Measurements from ENCODE around the gene IL34. TPM values are rescaled to one million over a fixed set of nuclear protein-coding genes. Genes with fewer than 3 reads are reported as not detected.

IL34 gene
- total and polyA plus RNA-seq, 2 of the 13 experiments (the other 11 are each of a cell fraction or from before 2014, with no cell fraction given): 1.2 to 1.3 TPM

- intact Hi-C loops (cut with micrococcal nuclease; ENCODE audit: unreplicated experiment): no loop called here
- WGBS (ENCODE audit: low lambda C conversion rate): 96% methylated on average over 22 of the region's 22 CpGs
- FAIRE-seq: no peak
Measured at GRCh38 chr16:70665806-70666735, 19.7 kb downstream of the IL34 start.

More at GRCh38 chr16:70665806-70666735, 19.7 kb downstream of the IL34 start:
- Histone ChIP-seq H3K27me3 (ENCODE audit: control insufficient read depth in 1 of 2, insufficient read depth in 2 of 2, low read length in 2 of 2) (no peaks in the 10 kb centered on the region), H3K9ac (ENCODE audit: insufficient read depth, low read depth, low read length) (no peak overlapping the region), H3K4me1 (ENCODE audit: insufficient read depth, low read length) (no peaks in the 10 kb centered on the region), H3K9me3 (ENCODE audit: low read length) (no peaks in the 10 kb centered on the region), H3K4me2 (ENCODE audit: low read depth, low read length) (no peak overlapping the region), H4K20me1 (ENCODE audit: insufficient read depth, low read length) (peaks cover 32% of the 10 kb centered on the region), H2AFZ (ENCODE audit: low read length) (no peak overlapping the region), H3K27ac (ENCODE audit: extremely low read length, insufficient read depth, low read length) (no peak overlapping the region), H3K4me3 (replicated peaks in 1 of 3; ENCODE audit: insufficient read depth in 1 of 3, low read depth in 2 of 3, low read length in 3 of 3) (no peak overlapping the region), H3K79me2 (ENCODE audit: insufficient read depth, low read length) (peaks cover 12% of the 10 kb centered on the region), H3K36me3 (replicated peaks in 1 of 2; ENCODE audit: control insufficient read depth in 1 of 2, insufficient read depth in 2 of 2, low read length in 2 of 2) (peaks cover 47 to 80% of the 10 kb centered on the region in 2 experiments)
- BruUV-seq (replicated peaks): no TSS peak
- ChIA-PET POLR2A (interaction anchor here (1.0 to 4.2 kb wide), 7 partner anchors 10 to 72 kb away, joined by 3 to 27 read pairs (median 3); no protein-coding TSS in a partner anchor), CTCF (ENCODE audit: low intra/inter-chr PET ratio, low total read pairs) (no interaction called here)
- TF ChIP-seq ZNF589 (CRISPR knock-in tag; conservative IDR thresholded peaks at IDR 0.05) (no peak), NR0B2 (CRISPR knock-in tag; IDR thresholded peaks at IDR 0.05) (no peak), SP2 (CRISPR knock-in tag; IDR thresholded peaks at IDR 0.05) (no peak), HOXD1 (CRISPR knock-in tag; IDR thresholded peaks at IDR 0.05) (no peak), TBX2 (CRISPR knock-in tag; IDR thresholded peaks at IDR 0.05; ENCODE audit: borderline replicate concordance) (no peak), CEBPB (IDR thresholded peaks at IDR 0.05; ENCODE audit: borderline replicate concordance, low read depth, low read length) (no peak), ONECUT2 (CRISPR knock-in tag; IDR thresholded peaks at IDR 0.05) (no peak), ZNF83 (CRISPR knock-in tag; IDR thresholded peaks at IDR 0.05; ENCODE audit: borderline replicate concordance) (no peak), FOXM1 (CRISPR knock-in tag; IDR thresholded peaks at IDR 0.05) (no peak)
- TF ChIP-seq, protein P1, sequence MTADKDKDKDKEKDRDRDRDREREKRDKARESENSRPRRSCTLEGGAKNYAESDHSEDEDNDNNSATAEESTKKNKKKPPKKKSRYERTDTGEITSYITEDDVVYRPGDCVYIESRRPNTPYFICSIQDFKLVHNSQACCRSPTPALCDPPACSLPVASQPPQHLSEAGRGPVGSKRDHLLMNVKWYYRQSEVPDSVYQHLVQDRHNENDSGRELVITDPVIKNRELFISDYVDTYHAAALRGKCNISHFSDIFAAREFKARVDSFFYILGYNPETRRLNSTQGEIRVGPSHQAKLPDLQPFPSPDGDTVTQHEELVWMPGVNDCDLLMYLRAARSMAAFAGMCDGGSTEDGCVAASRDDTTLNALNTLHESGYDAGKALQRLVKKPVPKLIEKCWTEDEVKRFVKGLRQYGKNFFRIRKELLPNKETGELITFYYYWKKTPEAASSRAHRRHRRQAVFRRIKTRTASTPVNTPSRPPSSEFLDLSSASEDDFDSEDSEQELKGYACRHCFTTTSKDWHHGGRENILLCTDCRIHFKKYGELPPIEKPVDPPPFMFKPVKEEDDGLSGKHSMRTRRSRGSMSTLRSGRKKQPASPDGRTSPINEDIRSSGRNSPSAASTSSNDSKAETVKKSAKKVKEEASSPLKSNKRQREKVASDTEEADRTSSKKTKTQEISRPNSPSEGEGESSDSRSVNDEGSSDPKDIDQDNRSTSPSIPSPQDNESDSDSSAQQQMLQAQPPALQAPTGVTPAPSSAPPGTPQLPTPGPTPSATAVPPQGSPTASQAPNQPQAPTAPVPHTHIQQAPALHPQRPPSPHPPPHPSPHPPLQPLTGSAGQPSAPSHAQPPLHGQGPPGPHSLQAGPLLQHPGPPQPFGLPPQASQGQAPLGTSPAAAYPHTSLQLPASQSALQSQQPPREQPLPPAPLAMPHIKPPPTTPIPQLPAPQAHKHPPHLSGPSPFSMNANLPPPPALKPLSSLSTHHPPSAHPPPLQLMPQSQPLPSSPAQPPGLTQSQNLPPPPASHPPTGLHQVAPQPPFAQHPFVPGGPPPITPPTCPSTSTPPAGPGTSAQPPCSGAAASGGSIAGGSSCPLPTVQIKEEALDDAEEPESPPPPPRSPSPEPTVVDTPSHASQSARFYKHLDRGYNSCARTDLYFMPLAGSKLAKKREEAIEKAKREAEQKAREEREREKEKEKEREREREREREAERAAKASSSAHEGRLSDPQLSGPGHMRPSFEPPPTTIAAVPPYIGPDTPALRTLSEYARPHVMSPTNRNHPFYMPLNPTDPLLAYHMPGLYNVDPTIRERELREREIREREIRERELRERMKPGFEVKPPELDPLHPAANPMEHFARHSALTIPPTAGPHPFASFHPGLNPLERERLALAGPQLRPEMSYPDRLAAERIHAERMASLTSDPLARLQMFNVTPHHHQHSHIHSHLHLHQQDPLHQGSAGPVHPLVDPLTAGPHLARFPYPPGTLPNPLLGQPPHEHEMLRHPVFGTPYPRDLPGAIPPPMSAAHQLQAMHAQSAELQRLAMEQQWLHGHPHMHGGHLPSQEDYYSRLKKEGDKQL (CRISPR knock-in tag; IDR thresholded peaks at IDR 0.05; ENCODE audit: low read depth): no peak
- TF ChIP-seq, protein P2, sequence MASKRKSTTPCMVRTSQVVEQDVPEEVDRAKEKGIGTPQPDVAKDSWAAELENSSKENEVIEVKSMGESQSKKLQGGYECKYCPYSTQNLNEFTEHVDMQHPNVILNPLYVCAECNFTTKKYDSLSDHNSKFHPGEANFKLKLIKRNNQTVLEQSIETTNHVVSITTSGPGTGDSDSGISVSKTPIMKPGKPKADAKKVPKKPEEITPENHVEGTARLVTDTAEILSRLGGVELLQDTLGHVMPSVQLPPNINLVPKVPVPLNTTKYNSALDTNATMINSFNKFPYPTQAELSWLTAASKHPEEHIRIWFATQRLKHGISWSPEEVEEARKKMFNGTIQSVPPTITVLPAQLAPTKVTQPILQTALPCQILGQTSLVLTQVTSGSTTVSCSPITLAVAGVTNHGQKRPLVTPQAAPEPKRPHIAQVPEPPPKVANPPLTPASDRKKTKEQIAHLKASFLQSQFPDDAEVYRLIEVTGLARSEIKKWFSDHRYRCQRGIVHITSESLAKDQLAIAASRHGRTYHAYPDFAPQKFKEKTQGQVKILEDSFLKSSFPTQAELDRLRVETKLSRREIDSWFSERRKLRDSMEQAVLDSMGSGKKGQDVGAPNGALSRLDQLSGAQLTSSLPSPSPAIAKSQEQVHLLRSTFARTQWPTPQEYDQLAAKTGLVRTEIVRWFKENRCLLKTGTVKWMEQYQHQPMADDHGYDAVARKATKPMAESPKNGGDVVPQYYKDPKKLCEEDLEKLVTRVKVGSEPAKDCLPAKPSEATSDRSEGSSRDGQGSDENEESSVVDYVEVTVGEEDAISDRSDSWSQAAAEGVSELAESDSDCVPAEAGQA (IDR thresholded peaks at IDR 0.05; ENCODE audit: low read depth): no peak
- TF ChIP-seq, protein P2 (CRISPR knock-in tag; IDR thresholded peaks at IDR 0.05; ENCODE audit: borderline replicate concordance): no peak
- ATAC-seq: no peak
- DNase-seq (ENCODE audit: low spot score): no peak
- in situ Hi-C loops (cut with HindIII; ENCODE audit: extremely low pct_ligation_motif_present, low pct_unique_long_range_greater_than_20kb): no loop called here
